Suprapubic skin (tissue), 4 donors: ENCODE measurements around the gene CACNA1I. TPM values are rescaled to one million over a fixed set of nuclear protein-coding genes. Genes with fewer than 3 reads are reported as not detected.

Source experiments
- DNase-seq, 2 donors: peaks; one replicate each; pipeline ENCODE4 v3.0.0-alpha.2; 2019; ENCODE audit warnings: low spot score in 2 of 2
- H3K27ac ChIP-seq: fragments of 200-600 bp; sonication (generic); one replicate; pipeline ENCODE4 v1.5.1; 2019
- H3K27me3 ChIP-seq: fragments of 200-600 bp; sonication (generic); one replicate; pipeline ENCODE4 v1.5.1; 2019
- H3K36me3 ChIP-seq: fragments of 200-600 bp; sonication (generic); one replicate; pipeline ENCODE4 v1.5.1; 2019
- H3K4me1 ChIP-seq: fragments of 200-600 bp; sonication (generic); one replicate; pipeline ENCODE4 v1.5.1; 2019
- H3K4me3 ChIP-seq: fragments of 200-600 bp; sonication (generic); one replicate; pipeline ENCODE4 v1.5.1; 2019; ENCODE audit warnings: mild to moderate bottlenecking
- H3K9me3 ChIP-seq: fragments of 200-600 bp; sonication (generic); one replicate; pipeline ENCODE4 v1.5.1; 2019
- CTCF ChIP-seq, 2 donors: fragments of 200-600 bp in 1 of 2; fragments of 450-650 bp in 1 of 2; sonication (generic) in 1 of 2; IDR thresholded peaks; one replicate each; pipeline ENCODE4 v1.5.1; 2016 to 2019; ENCODE audit warnings: antibody characterized with exemption in 2 of 2, mild to moderate bottlenecking in 1 of 2, moderate library complexity in 1 of 2
- EP300 ChIP-seq: sonication (generic); formaldehyde crosslinking; IDR thresholded peaks from one replicate; pipeline ENCODE4 v1.6.1; 2017; ENCODE audit warnings: antibody characterized with exemption
- POLR2A ChIP-seq, 2 donors: fragments of 450-650 bp; IDR thresholded peaks; one replicate each; pipeline ENCODE4 v1.6.1; 2017; ENCODE audit warnings: antibody characterized with exemption in 2 of 2, mild to moderate bottlenecking in 2 of 2, moderate library complexity in 2 of 2
- POLR2AphosphoS5 ChIP-seq, 3 donors: sonication (generic); formaldehyde crosslinking; IDR thresholded peaks; one replicate each; pipeline ENCODE4 v1.6.1; 2017; ENCODE audit warnings: antibody characterized with exemption in 3 of 3
- WGBS: methylation state at CpG from one replicate; pipeline ENCODE4 v1.1.5; 2018; 5-methylcytosine and 5-hydroxymethylcytosine counted together
- total RNA-seq, 4 donors: library from RNA; depleted of rRNA; stranded (reverse); fragments of >200 nt; gene quantifications; one replicate each; pipeline ENCODE4 v1.1.0, GENCODE V29; 2016

The CACNA1I gene
- total RNA-seq, 4 donors from 2014 or later = 0.08 to 0.80 (median 0.17) TPM; not detected in 1

DNA sequence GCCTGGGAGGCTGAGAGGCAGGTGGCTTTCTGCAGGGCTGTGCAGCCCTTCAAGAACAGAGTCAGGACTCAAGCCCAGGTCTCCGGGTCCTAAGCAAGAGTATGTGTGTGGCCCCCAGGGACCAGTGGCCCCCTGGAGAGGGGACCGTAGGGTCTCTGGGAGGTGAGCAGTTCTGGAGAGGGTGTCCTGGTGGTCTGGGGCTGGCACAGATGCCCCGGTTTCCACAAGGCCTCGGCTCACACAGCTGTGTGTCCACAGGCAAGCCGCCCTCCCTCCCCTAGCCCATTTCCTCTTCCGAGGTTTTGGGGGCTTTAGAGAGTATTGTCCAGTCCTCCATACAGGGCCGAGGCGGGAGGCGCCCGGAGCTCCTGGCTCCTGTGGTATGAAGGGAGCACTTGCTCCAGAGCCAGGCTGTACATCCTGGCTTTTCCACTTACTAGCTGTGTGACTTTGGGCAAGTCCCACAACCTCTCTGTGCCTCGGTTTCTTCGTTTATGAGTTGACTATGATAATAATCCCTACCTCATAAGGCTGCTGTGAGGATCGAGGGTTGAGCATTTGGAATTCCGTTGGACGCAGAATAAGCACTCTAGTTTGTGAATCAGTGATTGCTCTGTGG, 34.6 kb upstream of the CACNA1I start:
- TF ChIP-seq POLR2A (IDR thresholded peaks at IDR 0.05) (no peak), EP300 (no peak), CTCF (IDR thresholded peaks at IDR 0.05) (no peak), POLR2AphosphoS5 (IDR thresholded peaks at IDR 0.05) (no peak)
- Histone ChIP-seq H3K36me3 (no peaks in the 10 kb centered on the region), H3K27ac (no peak overlapping the region), H3K9me3 (no peaks in the 10 kb centered on the region), H3K4me1 (peaks cover 29% of the 10 kb centered on the region), H3K4me3 (no peak overlapping the region), H3K27me3 (no peaks in the 10 kb centered on the region)
- 89% methylated on average over 14 of the region's 15 CpGs for WGBS
- no peak for DNase-seq

DNA sequence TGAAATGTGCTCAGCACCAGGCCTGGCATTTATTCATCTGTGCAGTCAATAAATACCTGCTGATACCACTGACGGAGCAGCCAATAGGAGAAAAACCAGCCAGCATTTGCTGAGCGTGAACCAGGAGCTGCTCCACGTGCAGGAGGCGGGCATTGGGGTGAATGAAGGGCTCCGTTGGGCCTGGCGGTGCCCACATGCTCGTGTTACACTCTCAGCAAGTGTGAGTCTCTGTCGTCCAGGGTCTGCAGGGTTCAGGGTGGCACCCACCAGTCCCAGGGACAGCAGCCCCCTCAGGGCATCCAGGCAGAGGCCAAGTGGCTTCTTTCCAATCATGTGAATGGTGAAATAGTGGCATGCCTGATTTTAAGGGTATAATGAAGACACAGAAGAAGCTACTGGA, 33.8 kb upstream of the CACNA1I start:
- peaks cover 21% of the 10 kb centered on the region for H3K4me1 ChIP-seq
- WGBS = 56% methylated on average over 7 of the region's 8 CpGs
- H3K27me3 ChIP-seq = no peaks in the 10 kb centered on the region
- no peak for TF ChIP-seq EP300
- no peak for TF ChIP-seq CTCF (IDR thresholded peaks at IDR 0.05)
- no peak for TF ChIP-seq POLR2A (IDR thresholded peaks at IDR 0.05)
- TF ChIP-seq POLR2AphosphoS5 (IDR thresholded peaks at IDR 0.05) = no peak
- H3K27ac ChIP-seq = no peak overlapping the region
- no peaks in the 10 kb centered on the region for H3K36me3 ChIP-seq
- H3K4me3 ChIP-seq = no peak overlapping the region
- DNase-seq = no peak
- no peaks in the 10 kb centered on the region for H3K9me3 ChIP-seq

- peaks cover 14% of the 10 kb centered on the region for H3K4me1 ChIP-seq
- no peaks in the 10 kb centered on the region for H3K36me3 ChIP-seq
- H3K27me3 ChIP-seq = peaks cover 6% of the 10 kb centered on the region
- no peak for DNase-seq
- TF ChIP-seq POLR2AphosphoS5 (IDR thresholded peaks at IDR 0.05) (no peak), CTCF (IDR thresholded peaks at IDR 0.05) (no peak), EP300 (no peak), POLR2A (IDR thresholded peaks at IDR 0.05) (no peak)
- 49% methylated on average over 2 of the region's 2 CpGs for WGBS
- no peak overlapping the region for H3K4me3 ChIP-seq
- no peaks in the 10 kb centered on the region for H3K9me3 ChIP-seq
- H3K27ac ChIP-seq = no peak overlapping the region
These were observed 32.6 kb upstream of the CACNA1I start for GRCh38 chr22:39537975-39538374.

- H3K9me3 ChIP-seq = no peaks in the 10 kb centered on the region
- no peak for DNase-seq
- no peaks in the 10 kb centered on the region for H3K36me3 ChIP-seq
- H3K27ac ChIP-seq = no peak overlapping the region
- no peak overlapping the region for H3K4me3 ChIP-seq
- H3K27me3 ChIP-seq = peaks cover 33% of the 10 kb centered on the region
- H3K4me1 ChIP-seq = no peaks in the 10 kb centered on the region
- 15% methylated on average over 11 of the region's 11 CpGs for WGBS
- TF ChIP-seq POLR2A (IDR thresholded peaks at IDR 0.05) = no peak
- TF ChIP-seq POLR2AphosphoS5 (IDR thresholded peaks at IDR 0.05) = no peak
These were observed 27.5 kb upstream of the CACNA1I start for GRCh38 chr22:39543095-39543494.

- DNase-seq = no peak
- Histone ChIP-seq H3K9me3 (no peaks in the 10 kb centered on the region), H3K27ac (no peak overlapping the region), H3K36me3 (no peaks in the 10 kb centered on the region), H3K4me3 (no peak overlapping the region), H3K27me3 (peaks cover 58% of the 10 kb centered on the region), H3K4me1 (no peaks in the 10 kb centered on the region)
- WGBS = 30% methylated on average over 39 of the region's 39 CpGs
- no peak for TF ChIP-seq EP300
- no peak for TF ChIP-seq CTCF (IDR thresholded peaks at IDR 0.05)
- no peak for TF ChIP-seq POLR2AphosphoS5 (IDR thresholded peaks at IDR 0.05)
- TF ChIP-seq POLR2A (IDR thresholded peaks at IDR 0.05) = no peak
These were observed 24.9 kb upstream of the CACNA1I start for GRCh38 chr22:39545386-39546365.
